ENCODE measurements around the gene USP24. TPM values are rescaled to one million over a fixed set of nuclear protein-coding genes. Genes with fewer than 3 reads are reported as not detected.

The USP24 gene
- polyA plus RNA-seq, 1 donor, result 70.2 TPM

DNA sequence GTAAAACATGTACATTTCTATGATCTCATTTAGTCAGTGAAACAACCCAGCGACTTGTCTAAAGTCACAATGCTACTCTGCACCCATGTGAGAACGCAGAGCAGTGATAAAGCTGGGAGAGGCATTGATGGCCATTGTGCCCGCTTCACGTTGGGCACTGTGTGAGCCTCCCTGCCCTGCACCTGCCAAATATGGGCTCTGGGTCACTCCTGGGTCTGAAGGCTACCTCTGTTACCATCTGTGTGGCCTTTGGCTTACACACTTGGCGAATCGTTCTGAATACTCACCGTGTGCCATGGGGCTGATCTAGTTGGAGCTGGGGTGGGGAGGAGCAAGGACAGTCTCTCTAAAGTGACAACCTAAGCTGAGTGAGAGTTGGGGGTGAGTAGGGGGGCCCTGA is 145.9 kb downstream of the USP24 start:
- DNase-seq, result no peak

DNA sequence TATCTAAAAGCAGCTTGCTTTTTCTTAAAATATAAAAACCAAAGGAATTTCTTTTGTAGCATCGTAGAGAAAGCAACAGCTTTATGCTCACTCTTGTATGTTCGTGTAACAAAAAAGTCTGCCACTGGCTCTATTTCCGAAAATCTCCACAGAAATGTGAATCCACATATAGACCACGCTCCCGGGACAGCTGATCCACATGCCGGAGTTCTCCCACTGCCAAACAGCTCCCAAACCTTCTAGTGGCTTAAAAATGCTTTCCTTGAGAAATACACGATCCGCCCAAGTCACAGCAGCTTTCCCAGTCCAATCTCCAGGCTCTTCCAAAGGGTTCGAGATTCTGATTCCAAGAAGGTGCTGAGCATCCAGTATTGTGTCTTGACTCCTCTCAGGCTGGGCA is 146.5 kb downstream of the USP24 start:
- DNase-seq, result no peak

DNA sequence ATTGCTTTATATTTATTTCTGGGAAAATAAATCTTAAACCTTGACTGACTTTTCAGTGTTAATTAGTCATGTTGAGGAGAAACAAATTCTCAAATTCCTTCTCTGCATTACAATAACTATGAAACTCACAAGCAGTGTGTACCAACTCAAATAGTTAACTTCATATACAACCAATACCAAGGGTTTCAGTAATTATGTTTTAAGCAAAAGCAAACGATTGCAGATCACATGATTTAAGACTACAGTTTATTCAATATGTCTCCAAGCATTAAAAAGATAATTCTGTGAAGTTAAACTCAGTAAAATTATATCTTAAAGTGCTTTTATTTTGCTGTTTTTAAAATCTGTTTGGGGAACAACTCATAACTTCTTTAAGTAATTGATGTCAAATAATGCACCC is 147.2 kb downstream of the USP24 start:
- no peak for DNase-seq

DNA sequence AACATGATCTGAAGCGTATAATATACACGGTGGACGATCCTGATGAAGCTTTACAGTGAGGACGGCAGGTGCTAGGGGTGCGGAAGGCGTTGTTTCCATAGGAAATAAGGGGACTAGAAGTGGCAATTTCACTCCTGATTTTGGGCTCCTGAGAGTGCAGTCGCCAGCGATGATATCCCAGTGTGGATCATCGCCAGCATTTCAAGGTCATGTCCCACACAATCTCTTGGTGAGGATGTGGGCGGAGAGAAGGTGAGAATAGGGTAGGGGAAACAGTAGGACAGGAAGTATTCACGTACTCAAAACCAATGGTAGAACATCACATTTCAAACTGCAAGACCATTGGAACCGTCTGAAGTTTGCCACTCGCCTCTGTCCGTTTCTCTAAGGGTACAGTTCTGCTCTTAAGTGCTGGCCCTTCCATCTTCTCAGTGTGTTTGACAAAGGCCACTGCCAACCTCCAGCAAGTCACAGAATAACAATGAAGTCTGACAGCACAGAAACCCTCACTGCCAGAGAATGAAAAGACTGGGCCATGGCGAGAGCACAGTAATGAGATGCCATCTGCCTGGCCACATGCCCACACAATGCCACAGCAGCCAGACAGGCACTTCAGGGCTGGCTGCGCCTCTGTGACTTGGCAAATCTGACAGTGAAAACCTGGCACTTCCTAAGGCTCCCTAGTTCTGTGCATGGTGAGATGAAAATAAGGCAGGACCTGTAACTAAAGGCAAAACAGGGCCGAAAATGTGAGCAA is 148.0 kb downstream of the USP24 start:
- DNase-seq, result no peak

DNA sequence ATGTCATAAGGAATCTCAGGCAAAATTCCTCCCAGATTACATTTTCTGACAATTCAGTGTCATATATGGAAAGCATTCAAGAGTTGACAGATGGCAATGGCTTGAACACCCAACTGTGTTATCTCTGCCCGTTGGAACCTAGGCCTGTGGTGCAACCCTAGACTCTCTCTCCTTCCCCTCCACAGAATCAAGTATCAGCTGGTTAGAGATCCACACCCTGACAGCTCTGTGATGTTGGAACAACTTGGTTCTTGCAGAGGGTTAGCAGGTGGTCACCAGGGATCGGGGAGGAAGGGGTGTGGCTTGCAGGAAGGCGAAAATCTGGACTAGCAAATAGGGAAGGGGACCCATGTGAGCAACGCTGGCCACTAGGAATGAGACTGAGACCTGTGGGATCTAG is 149.5 kb downstream of the USP24 start:
- no peak for DNase-seq

DNA sequence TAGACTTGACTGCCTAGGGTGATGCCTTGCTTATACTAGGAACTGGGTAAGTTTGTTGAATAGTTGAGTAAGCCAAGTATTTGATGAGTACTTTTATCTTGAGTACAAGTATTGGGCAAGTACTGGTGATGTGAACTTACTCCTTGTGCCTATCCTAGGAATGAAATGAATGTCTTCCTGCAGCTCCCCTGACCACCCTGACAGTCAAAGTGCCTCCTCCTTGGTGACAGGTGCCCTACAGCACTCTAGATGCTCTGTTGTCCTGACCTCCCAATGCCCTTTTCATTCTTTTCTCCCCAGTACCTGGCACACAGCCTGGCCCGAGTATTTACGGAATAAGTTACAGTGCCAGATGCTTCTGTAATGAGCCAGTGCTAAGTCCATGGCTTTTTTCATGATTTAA is 150.3 kb downstream of the USP24 start:
- DNase-seq, result no peak

DNA sequence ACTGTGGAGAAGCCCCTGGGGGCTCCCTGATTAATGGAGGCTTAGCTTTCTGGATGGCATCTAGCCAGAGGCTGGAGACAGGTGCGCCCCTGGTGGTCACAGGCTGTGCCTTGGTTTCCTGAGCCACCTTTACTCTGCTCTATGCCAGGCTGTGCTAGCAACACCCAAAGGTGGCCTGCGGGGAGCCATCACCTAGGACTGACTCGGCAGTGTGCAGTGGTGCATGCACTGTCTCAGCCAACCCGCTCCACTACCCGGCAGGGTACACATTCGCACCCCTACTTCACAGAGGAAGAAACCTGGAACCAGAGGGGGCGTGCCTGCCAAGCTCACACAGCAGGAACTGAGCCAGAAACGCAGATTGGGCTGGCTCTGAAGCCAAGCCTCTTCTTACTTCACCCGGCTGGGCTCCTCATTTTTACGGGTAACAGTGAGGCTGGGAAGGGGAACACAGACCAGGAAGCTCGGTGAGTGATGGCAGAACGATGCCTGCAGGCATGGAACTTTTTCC is 151.0 kb downstream of the USP24 start:
- no peak for DNase-seq

DNA sequence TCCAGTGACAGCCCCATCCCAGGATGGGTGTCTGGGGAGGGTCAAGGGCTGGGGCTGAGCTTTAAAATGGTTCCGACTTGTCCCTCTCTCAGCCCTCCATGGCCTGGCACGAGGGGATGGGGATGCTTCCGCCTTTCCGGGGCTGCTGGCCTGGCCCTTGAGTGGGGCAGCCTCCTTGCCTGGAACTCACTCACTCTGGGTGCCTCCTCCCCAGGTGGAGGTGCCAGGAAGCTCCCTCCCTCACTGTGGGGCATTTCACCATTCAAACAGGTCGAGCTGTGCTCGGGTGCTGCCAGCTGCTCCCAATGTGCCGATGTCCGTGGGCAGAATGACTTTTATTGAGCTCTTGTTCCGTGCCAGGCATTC is 151.6 kb downstream of the USP24 start:
- no peak for DNase-seq

DNA sequence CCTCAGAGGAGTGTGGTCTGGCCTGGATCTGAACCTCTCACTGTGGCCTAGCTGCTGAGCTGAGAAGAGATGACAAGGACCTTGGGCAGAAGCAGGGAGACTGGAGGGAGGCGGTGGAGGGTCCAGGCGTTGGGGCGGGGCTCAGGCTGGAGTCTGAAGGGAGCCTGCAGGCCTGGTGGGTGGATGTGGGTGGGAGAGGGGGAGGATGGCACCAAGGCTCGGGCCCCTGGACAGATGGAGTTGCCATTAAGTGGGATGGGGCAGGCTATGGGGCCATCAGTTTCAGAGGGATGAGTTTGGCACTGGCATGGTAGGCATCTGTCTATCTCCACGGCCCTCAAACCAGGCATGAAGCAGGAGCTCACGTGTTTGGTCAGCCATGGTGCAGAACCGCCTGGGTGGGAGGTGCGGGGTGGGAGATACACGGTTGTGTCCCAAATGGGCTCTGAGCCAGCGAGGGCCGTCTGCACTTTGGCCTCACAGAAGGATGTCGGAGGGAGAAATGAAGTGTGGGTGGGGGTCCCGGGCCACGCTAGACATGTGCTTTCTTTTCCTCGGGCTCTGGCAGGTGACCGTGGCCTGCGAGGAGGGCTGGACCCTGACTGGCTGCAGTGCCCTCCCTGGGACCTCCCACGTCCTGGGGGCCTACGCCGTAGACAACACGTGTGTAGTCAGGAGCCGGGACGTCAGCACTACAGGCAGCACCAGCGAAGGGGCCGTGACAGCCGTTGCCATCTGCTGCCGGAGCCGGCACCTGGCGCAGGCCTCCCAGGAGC is 152.2 kb downstream of the USP24 start:
- DNase-seq, result no peak

DNA sequence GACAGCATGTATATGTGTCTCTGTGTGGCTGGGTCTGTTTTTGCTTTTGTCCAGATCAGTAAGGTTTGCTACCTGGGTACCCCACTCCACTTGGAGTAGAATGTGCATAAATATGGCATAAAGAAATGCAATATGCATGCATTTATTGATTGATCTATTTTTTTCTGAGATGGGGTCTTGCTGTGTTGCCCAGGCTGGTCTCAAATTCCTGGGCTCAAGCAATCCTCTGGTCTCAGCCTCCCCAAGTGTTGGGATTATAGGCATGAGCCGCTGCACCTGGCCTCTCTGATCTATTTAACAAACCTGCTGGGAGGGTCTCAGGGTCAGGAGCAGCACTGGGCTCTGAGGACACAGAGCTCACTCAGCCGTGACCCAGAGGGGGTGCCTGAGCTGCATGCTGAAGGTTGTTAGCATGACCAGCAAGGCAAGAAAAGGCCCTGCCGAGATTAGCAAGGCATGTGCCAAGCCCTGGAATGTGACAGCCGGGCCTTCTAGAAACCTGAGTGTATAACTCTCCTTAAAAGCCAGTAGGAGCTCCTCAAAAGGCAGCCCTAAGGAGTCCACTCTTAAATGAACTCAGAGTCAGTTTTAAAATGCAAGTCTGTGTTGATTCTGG is 153.3 kb downstream of the USP24 start:
- no peak for DNase-seq

DNA sequence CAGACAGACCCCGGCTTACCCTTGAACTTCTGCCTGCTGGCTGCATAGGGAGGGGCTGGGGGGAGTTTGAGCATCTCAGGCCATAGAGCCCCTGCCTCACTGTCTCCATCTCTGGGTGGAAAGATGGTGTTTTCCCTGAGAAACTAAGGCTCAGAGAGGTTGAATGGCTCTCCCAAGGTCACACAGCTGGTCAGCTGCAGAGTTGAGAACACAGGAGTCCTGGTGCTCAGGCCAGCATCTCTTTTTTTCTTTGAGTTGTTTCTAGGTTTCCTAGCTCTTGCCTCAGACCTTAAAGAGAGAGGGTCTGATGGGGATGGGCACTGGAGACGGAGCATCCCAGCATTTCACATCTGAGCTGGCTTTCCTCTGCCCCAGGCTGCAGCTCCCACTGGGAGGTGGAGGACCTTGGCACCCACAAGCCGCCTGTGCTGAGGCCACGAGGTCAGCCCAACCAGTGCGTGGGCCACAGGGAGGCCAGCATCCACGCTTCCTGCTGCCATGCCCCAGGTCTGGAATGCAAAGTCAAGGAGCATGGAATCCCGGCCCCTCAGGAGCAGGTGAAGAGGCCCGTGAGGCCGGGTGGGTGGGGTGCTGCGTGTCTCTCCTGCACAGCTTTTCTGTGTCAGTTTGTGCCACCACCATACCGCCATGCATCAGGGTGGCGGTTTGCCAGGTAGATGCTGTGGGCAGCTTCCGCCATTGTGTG is 154.0 kb downstream of the USP24 start:
- no peak for DNase-seq

DNA sequence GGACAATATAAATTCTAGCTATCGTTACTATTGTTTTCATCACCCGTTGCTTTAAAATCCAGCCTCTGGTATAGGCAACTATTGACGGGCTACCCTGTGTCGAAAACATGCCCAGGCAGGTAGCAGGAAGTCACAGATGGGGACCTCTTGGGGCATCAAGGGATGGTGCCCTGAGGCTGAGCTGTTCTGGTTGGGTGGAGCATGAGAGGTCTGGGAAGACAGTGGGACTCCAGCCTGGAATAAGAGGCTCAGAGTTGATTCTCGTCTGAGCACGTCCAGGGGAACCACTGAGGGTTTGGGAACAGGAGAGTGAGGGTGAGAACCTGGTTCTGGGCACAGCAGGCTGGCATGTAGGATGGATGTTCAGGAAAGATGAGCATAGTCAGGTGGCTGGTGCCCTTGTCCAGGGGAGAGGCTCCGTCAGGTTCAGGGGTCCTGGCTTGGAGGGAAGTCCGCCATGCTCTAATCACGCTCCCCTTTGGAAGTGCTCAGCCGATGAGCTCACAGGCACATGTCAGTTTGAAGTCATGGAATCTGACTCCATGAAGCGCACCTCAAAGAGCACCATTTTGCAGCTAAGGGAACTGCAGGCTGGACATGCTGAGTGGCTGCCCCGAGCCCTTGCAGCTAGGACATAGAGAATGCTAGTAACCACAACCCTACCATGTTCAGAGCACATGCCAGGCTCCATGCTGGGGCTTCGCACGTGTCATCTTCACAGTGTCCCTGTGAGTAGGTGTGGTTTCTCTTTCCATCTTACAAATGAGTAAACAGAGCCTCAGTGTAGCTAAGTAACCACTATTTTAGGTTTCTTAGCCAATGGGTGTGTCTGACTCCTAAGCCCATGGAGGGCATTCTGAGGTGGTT is 154.8 kb downstream of the USP24 start:
- DNase-seq, result no peak

DNA sequence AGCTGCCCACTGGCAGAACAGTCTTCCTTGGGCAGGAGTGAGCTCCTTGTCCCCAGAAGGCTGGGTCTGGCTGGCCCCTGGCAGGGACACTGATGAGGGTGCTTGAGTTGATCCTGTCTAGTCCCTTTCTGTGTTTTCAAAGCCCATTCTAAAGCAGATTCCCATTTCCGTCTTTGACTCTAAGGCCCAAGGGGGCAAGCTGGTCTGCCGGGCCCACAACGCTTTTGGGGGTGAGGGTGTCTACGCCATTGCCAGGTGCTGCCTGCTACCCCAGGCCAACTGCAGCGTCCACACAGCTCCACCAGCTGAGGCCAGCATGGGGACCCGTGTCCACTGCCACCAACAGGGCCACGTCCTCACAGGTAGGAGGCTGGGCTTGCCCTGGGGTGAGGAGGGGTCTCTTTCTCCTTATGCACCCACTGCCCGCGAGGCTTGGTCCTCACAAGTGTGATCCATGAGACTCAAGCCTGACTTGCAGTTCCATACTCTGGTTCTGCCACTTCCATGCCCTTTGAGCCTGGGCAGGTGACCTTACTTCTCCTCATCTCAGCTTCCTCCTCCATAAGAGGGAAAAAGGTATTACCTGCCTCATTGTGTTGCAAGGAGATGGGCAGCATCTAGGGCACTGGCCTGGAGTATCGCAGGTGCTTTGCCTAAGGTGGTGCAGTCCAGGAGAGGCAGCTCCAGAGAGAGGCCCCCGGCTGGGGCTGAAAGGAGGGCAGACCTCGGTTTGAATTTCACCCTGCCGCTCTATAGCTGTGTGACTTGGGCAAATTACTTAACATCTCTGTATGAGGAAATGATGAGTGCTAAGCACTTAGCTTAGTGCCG is 155.6 kb downstream of the USP24 start:
- no peak for DNase-seq

DNA sequence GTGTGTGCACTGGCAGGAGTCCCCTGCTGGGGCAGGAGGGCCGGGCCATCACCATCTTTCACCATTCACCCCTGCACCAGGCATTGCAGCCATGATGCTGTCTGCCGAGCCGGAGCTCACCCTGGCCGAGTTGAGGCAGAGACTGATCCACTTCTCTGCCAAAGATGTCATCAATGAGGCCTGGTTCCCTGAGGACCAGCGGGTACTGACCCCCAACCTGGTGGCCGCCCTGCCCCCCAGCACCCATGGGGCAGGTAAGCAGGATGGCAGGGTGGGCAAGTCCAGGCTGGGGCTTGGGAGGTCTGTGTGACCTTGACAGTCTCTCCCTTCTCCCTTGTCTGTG is 157.2 kb downstream of the USP24 start:
- no peak for DNase-seq

DNA sequence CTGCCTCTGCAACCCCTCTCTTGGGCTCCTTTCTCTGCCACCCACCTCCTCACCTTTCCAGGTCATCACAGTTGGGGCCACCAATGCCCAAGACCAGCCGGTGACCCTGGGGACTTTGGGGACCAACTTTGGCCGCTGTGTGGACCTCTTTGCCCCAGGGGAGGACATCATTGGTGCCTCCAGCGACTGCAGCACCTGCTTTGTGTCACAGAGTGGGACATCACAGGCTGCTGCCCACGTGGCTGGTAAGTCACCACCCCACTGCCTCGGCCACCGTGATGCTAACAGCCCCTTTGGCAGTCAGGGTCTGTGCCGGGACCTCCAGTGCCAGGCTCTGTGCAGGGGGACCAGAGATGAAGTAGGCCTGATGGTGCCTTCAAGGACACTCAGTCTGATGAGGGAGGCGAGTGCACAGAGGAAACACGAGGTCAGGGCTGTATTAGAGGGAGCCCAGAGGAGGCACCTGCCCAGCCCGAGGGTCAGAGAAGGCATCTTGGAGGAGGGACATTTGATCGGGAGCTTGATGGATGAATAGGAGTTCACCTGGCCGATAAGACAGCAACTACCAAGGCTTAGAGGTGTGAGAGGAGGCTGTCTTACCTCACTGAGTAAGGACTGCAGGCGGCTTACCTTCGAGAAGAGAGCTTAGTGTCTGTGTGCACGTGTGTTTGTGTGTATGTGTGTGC is 157.8 kb downstream of the USP24 start:
- DNase-seq, result no peak

DNA sequence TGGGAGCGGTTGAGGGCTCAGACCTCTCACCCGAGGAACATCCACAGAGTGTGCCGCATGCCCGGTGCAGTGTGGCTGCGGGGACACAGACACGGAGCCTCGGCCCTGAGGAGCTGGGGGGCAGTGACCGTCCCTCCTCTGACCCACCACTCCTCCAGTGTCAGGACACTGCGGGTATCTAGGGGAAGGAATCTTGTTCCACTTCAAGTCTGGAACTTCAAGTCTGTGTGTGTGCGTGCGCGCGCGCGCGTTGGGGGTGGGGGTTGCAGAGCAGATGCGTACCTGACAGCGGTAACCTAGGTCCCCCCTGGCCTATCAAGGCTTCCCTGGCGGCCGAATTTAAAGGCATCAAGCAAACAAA is 158.6 kb downstream of the USP24 start:
- DNase-seq, result no peak

DNA sequence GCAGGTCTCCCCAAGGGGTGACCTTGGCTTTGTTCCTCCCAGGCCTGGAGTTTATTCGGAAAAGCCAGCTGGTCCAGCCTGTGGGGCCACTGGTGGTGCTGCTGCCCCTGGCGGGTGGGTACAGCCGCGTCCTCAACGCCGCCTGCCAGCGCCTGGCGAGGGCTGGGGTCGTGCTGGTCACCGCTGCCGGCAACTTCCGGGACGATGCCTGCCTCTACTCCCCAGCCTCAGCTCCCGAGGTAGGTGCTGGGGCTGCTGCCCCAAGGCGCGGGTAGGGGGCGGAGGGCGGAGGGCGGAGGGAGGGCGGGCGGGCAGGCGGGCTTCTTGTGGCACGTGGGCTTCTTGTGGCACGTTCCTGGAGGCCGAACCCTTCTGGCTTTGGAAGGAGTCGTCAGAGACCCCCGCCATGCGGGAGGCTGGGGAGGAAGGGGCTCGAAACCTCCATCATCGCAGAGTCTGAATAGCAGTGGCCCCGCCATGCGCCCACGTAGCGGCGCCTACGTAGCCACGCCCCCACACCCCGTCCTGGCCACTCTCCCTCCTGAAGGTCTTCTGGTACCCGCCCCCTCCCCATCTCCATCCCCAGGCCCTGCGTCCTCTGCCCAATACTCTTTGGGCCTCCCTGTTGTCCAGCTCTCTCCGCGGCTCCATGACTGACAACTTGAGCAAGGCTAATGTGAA is 159.1 kb downstream of the USP24 start:
- DNase-seq, result no peak

DNA sequence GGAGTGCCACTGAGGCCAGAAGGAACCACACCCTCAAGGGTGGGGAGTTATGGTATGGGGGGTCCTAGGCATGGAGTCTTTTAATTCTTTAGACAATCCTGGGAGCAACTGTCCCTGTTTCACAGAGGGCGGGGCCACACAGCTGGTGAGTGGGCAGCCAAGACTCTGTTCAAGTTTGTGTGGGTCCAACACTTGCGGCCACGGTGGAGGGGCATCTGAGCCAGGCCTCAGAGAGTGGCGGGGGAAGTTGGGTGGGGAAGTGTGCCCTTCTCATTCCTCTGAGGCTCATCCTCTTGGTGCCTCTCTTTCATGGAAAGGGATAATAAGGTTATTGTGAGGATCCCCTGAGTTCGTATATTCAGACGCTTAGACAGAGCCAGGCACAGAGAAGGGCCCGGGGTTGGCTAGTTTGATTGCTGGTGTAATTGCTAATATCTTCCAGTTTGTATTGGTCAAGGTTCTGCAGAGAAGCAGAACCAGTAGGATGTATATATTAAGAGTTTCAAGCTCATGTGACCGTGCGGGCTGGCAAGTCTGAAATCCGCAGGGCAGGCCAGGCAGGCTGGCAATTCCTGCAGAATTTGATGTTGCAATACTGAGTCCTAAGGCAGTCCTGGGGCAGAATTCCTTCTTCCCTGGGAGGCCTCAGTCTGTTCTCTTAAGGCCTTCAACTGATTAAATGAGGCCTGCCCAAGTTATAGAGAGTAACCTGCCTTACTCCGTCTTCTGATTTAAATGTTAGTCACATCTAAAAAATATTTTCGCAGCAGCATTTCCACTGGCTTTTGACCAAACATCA is 159.9 kb downstream of the USP24 start:
- DNase-seq, result no peak

DNA sequence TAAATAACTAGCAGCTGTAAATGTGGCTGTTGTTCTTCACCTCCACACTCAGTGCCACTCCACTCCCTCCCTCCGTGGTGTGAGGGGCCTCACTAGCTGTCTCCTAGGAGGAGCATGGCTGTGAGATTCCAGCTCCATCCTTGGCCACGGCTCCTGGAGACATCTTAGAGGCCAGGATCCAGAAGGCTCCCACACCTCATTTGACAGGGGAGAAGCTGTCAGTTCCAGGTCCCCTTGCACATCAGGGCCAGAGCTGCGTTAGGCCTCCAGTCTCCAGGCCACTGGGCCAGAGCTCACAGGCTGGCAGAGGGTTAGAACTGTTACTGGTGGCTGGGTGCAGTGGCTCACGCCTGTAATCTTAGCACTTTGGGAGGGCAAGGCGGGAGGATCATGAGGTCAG is 160.8 kb downstream of the USP24 start:
- DNase-seq, result no peak
